HG02759 (cell line): Measurements from ENCODE around the gene CEACAM18.
"Not testable (repeated sequence)": the region's sequence is repeated elsewhere in the genome, so short reads cannot be mapped to it uniquely, and the experiment has no call there.

Experiments used
- ATAC-seq: cut with Tn5 transposase; IDR thresholded peaks from one replicate; pipeline ENCODE4 v1.9.1; 2021; ENCODE audit warnings: mild to moderate bottlenecking, moderate library complexity; ENCODE audit not compliant: unreplicated experiment

CEACAM18 gene

GRCh38 chr19:51489113-51489512 is 10.8 kb downstream of the CEACAM18 start:
- ATAC-seq = no peak

- ATAC-seq = no peak
Observed at GRCh38 chr19:51490676-51491075, 12.3 kb downstream of the CEACAM18 start.

- ATAC-seq = no peak
Observed at GRCh38 chr19:51491586-51491985, 13.2 kb downstream of the CEACAM18 start.

- no peak for ATAC-seq
Observed at GRCh38 chr19:51493776-51494175, 15.4 kb downstream of the CEACAM18 start.

GRCh38 chr19:51497666-51498065 is 19.3 kb downstream of the CEACAM18 start:
- no peak for ATAC-seq

GRCh38 chr19:51500931-51501330 is 22.6 kb downstream of the CEACAM18 start:
- ATAC-seq = not testable (repeated sequence)

- no peak for ATAC-seq
Observed at GRCh38 chr19:51501594-51502263, 23.4 kb downstream of the CEACAM18 start, which contains the start of gene SIGLEC12. Gene SIGLEC12, minus strand, starts transcription at chr19:51501800. Its CDS starts 67 bp downstream, at chr19:51501733.

GRCh38 chr19:51503286-51503817 is 25.0 kb downstream of the CEACAM18 start:
- ATAC-seq = no peak

GRCh38 chr19:51503896-51504295 is 25.6 kb downstream of the CEACAM18 start:
- ATAC-seq = no peak

- ATAC-seq = no peak
Observed at GRCh38 chr19:51505904-51506303, 27.6 kb downstream of the CEACAM18 start.

GRCh38 chr19:51507192-51507591 is 28.9 kb downstream of the CEACAM18 start:
- ATAC-seq = no peak

- ATAC-seq = no peak
Observed at GRCh38 chr19:51507640-51508058, 29.3 kb downstream of the CEACAM18 start.

- no peak for ATAC-seq
Observed at GRCh38 chr19:51508059-51508733, 29.9 kb downstream of the CEACAM18 start.

GRCh38 chr19:51509823-51510660 is 31.7 kb downstream of the CEACAM18 start:
- no peak for ATAC-seq

GRCh38 chr19:51511353-51511752 is 33.0 kb downstream of the CEACAM18 start:
- ATAC-seq = no peak

- no peak for ATAC-seq
Observed at GRCh38 chr19:51513968-51514367, 35.6 kb downstream of the CEACAM18 start.

- no peak for ATAC-seq
Observed at GRCh38 chr19:51514866-51515481, 36.6 kb downstream of the CEACAM18 start.

GRCh38 chr19:51520728-51521127 is 42.4 kb downstream of the CEACAM18 start:
- ATAC-seq = no peak

GRCh38 chr19:51521357-51521756 is 43.0 kb downstream of the CEACAM18 start:
- no peak for ATAC-seq

GRCh38 chr19:51521781-51522180 is 43.4 kb downstream of the CEACAM18 start:
- no peak for ATAC-seq
